Activated naive CD8-positive, alpha-beta T cell treated with anti-CD3 and anti-CD28 coated beads, Interleukin-2, amount 50 U/mL, for 24 hours (primary cell): ENCODE data around the gene POPDC2.

ENCODE experiments used
- ATAC-seq: fragments of 150-1000 bp; cut with Tn5 transposase; one replicate; pipeline ENCODE4 v1.10.0; 2021
- DNase-seq: peaks from one replicate; pipeline ENCODE4 v3.0.0; 2021
- H3K27ac Mint-ChIP-seq: one replicate; pipeline ENCODE4 v1.8.0; 2021; ENCODE audit warnings: mild to moderate bottlenecking, mixed read lengths
- H3K27me3 Mint-ChIP-seq: one replicate; pipeline ENCODE4 v1.8.0; 2021; ENCODE audit warnings: mixed read lengths
- H3K36me3 Mint-ChIP-seq: one replicate; pipeline ENCODE4 v1.8.0; 2021; ENCODE audit warnings: low read depth, mixed read lengths
- H3K4me1 Mint-ChIP-seq: one replicate; pipeline ENCODE4 v1.8.0; 2021; ENCODE audit warnings: mixed read lengths
- H3K4me3 Mint-ChIP-seq: one replicate; pipeline ENCODE4 v1.8.0; 2021; ENCODE audit warnings: mild to moderate bottlenecking, moderate library complexity, mixed read lengths
- H3K9me3 Mint-ChIP-seq: one replicate; pipeline ENCODE4 v1.8.0; 2021; ENCODE audit warnings: mixed read lengths

The POPDC2 gene

GRCh38 chr3:119658994-119659393, 1.4 kb downstream of the POPDC2 start:
- H3K4me1 Mint-ChIP-seq: no peaks in the 10 kb centered on the region
- ATAC-seq: no peak

DNA sequence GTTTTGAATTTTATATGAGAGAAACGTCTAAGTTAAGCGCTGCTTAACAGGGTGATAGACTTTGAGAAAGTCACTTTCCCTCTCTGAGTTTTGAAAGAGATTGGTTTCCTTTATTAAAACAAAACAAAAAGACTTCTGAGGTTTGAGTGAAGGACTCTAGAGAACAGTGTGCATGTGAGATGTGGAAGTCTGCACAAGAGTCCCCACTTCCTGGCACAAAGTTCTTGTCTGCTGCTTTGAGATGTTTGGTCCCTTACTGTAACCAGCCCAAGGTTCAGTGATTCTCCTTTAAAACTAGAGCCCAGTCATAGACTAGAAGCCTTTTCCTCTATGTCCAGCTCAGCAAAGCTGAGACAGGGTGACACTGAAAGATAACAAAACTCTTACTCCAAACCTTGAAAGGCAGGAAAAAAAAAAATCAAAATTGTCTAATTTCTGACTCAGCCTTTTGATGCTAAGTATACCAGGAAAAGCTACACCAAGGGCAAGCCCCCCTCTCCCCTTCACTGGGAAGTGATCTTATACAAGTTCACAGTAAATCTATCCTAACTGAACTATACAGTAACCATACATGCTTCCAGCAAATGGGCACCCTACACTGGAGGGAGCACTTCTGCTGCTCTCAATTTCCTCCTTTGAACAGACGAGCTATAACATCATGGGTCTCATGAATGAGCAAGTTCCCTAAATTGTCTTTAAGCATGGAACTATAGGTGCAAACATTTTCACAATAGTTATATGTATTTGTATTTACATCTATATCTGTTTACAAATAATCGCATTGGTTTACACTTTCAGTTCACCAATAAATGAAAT, 2.3 kb downstream of the POPDC2 start:
- no peak overlapping the region for H3K27ac Mint-ChIP-seq
- ATAC-seq (no peak), DNase-seq (no peak)
- H3K4me1 Mint-ChIP-seq: no peaks in the 10 kb centered on the region
- H3K4me3 Mint-ChIP-seq: no peak overlapping the region
- peaks cover 2% of the 10 kb centered on the region for H3K36me3 Mint-ChIP-seq
- H3K27me3 Mint-ChIP-seq: no peaks in the 10 kb centered on the region
- no peaks in the 10 kb centered on the region for H3K9me3 Mint-ChIP-seq

More at GRCh38 chr3:119658994-119659393, 1.4 kb downstream of the POPDC2 start:
- H3K36me3 Mint-ChIP-seq: no peaks in the 10 kb centered on the region
- no peaks in the 10 kb centered on the region for H3K9me3 Mint-ChIP-seq
- DNase-seq: no peak
- no peaks in the 10 kb centered on the region for H3K27me3 Mint-ChIP-seq
- H3K27ac Mint-ChIP-seq: no peak overlapping the region
- H3K4me3 Mint-ChIP-seq: no peak overlapping the region

GRCh38 chr3:119653876-119654275, 6.5 kb downstream of the POPDC2 start:
- Mint-ChIP-seq H3K4me3 (no peak overlapping the region), H3K36me3 (peaks cover 8% of the 10 kb centered on the region), H3K27ac (no peak overlapping the region), H3K4me1 (no peaks in the 10 kb centered on the region), H3K9me3 (no peaks in the 10 kb centered on the region), H3K27me3 (no peaks in the 10 kb centered on the region)
- DNase-seq: no peak
- no peak for ATAC-seq

DNA sequence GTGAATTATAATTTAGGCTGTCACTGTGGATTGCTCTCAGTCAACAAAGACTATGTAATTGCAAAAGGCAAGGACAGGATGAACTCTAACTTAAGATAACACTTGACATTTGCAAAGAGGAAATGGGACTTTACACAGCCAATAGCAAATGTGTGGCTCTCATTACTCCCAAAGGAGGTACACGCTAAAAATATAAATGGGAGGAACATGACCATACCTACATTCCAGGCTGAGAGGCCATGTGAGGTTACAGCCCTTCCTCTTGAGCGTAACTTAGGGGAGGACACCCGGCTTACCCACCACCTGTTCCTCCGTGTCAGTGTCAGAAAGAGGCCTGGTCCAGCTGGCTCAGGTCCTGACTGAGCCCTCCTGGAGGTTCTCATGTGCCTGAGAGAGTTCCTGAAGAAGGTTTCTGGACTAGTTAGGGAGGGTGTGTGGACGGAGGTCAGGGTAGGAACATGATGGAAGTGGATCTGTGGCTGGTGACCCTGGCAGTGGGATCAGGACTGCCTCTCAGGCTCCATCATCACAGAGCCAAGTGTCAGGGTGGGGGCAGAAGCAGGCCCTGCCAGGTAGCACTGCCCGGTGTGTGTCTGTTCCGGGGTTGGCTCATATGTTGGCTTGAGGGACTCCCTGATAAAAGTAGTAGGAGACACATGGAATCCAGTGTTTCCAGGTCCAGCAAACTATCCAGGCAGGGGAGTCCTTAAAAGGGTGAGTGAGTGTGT, 7.9 kb downstream of the POPDC2 start:
- no peak for ATAC-seq

GRCh38 chr3:119649761-119650160, 10.6 kb downstream of the POPDC2 start:
- H3K4me1 Mint-ChIP-seq: no peaks in the 10 kb centered on the region
- H3K9me3 Mint-ChIP-seq: no peaks in the 10 kb centered on the region
- no peaks in the 10 kb centered on the region for H3K27me3 Mint-ChIP-seq
- no peak overlapping the region for H3K4me3 Mint-ChIP-seq
- H3K27ac Mint-ChIP-seq: no peak overlapping the region
- ATAC-seq (no peak), DNase-seq (no peak)
- H3K36me3 Mint-ChIP-seq: peaks cover 20% of the 10 kb centered on the region

More for the DNA sequence above, 7.9 kb downstream of the POPDC2 start:
- Mint-ChIP-seq H3K9me3 (no peaks in the 10 kb centered on the region), H3K27me3 (no peaks in the 10 kb centered on the region), H3K4me3 (no peak overlapping the region), H3K27ac (no peak overlapping the region), H3K36me3 (peaks cover 11% of the 10 kb centered on the region), H3K4me1 (no peaks in the 10 kb centered on the region)
- no peak for DNase-seq

DNA sequence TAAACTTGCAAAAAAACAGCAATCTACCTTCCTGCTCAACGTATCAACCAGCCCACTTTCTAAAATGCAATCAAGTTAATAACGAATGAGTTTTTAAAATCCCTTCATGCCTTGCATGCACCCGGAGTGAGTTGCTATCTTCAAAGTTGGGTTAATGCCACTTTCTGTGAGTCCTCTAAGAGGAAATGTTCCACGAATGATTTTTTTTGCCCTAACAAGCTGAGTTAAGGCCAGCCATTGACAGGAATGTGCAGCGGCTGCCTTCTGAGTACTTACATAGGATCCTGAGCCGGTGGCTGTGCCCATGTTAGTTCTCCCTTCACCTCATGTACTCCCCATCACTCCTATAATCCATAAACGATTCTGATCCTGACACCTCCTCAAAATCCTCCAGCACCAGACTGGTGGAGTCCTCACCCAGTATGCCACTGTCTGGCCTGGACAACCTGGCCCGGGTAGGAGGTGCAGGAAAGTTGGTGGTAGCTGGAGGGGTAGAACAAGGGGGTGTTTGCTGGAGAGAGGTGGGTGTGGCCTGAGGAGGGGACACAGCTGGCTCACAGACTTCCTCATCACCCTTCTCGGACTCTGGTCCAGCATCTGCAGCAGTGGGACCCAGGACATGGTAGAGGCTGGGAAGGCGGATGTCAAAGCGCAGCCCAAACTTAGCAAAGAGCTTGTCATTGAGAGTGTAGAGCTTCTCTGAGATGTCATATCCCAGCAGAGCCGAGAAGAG, 12.4 kb downstream of the POPDC2 start:
- H3K27me3 Mint-ChIP-seq: no peaks in the 10 kb centered on the region
- H3K27ac Mint-ChIP-seq: no peak overlapping the region
- H3K4me1 Mint-ChIP-seq: peaks cover 12% of the 10 kb centered on the region
- H3K9me3 Mint-ChIP-seq: no peaks in the 10 kb centered on the region
- ATAC-seq (no peak), DNase-seq (no peak)
- no peak overlapping the region for H3K4me3 Mint-ChIP-seq
- peaks cover 17% of the 10 kb centered on the region for H3K36me3 Mint-ChIP-seq

GRCh38 chr3:119647171-119647570, 13.2 kb downstream of the POPDC2 start:
- Mint-ChIP-seq H3K9me3 (no peaks in the 10 kb centered on the region), H3K4me1 (peaks cover 20% of the 10 kb centered on the region), H3K27me3 (no peaks in the 10 kb centered on the region), H3K4me3 (no peak overlapping the region), H3K36me3 (peaks cover 12% of the 10 kb centered on the region), H3K27ac (no peak overlapping the region)
- ATAC-seq (no peak), DNase-seq (no peak)

GRCh38 chr3:119645813-119646212, 14.6 kb downstream of the POPDC2 start:
- no peaks in the 10 kb centered on the region for H3K27me3 Mint-ChIP-seq
- no peak overlapping the region for H3K27ac Mint-ChIP-seq
- H3K4me3 Mint-ChIP-seq: no peak overlapping the region
- H3K36me3 Mint-ChIP-seq: peaks cover 16% of the 10 kb centered on the region
- no peaks in the 10 kb centered on the region for H3K9me3 Mint-ChIP-seq
- no peak for ATAC-seq
- no peak for DNase-seq
- peaks cover 20% of the 10 kb centered on the region for H3K4me1 Mint-ChIP-seq

- peaks cover 5% of the 10 kb centered on the region for H3K9me3 Mint-ChIP-seq
- H3K27me3 Mint-ChIP-seq: no peaks in the 10 kb centered on the region
- DNase-seq (no peak), ATAC-seq (no peak)
- peaks cover 21% of the 10 kb centered on the region for H3K36me3 Mint-ChIP-seq
- H3K27ac Mint-ChIP-seq: no peak overlapping the region
- no peak overlapping the region for H3K4me3 Mint-ChIP-seq
- H3K4me1 Mint-ChIP-seq: peaks cover 29% of the 10 kb centered on the region
These were observed 15.9 kb downstream of the POPDC2 start for GRCh38 chr3:119644481-119644880.

DNA sequence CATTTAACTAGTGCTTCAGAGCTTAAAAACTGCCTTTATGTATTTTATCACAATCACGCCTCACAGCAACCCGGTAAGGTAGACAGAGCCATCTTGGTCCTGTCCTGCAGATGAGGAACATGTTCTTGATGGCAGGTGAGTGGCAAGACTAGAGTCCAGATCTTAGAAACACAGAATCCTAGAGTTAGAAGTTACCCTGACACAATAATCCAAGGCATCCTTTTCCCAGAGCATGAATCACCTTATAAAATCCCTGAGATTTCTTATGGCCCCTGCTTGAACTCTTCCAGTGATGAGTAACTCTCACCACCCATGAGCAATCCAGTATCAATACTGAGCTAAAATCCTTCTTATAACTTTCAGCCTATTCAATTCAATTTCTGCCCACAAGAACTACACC, 16.9 kb downstream of the POPDC2 start:
- Mint-ChIP-seq H3K4me1 (peaks cover 38% of the 10 kb centered on the region), H3K27ac (no peak overlapping the region), H3K9me3 (peaks cover 5% of the 10 kb centered on the region), H3K4me3 (no peak overlapping the region), H3K36me3 (peaks cover 24% of the 10 kb centered on the region), H3K27me3 (no peaks in the 10 kb centered on the region)
- ATAC-seq (no peak), DNase-seq (no peak)

DNA sequence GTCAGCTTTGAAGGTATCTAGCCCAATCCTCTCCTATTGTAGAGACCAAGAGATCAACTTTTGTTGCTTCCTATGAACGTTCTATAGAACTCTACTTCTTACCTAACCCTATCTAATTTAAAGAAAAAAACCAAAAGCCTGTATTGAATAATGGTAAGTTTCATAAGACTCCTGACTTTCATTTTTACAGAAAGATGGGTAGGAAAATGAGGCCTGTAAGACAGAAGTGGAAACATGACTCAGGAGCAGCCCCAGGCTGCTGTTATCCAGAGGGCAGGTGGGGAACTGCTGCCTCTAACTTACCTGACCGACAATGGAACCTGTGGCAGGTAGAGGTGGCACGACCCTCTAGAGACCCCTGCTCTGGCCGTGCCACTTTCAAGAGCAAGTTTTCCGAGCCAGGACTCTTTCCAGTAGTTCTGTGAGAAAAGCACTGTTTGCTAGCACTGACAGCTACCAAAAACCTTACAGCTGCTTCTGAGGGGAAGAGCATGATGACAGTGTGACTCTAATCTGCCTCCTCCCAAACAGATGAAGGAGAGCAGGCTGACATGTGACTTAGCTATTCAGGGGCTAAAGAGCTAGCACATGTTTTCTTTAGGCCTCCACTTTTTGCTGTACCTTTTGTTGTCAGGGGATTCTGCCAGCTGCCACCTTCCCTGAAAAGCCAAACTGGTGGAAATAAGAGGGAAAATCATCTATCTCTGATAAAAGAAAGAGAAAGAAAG, 17.5 kb downstream of the POPDC2 start:
- no peak for DNase-seq
- Mint-ChIP-seq H3K4me3 (no peak overlapping the region), H3K36me3 (peaks cover 22% of the 10 kb centered on the region), H3K27ac (no peak overlapping the region), H3K9me3 (peaks cover 6% of the 10 kb centered on the region), H3K4me1 (peaks cover 44% of the 10 kb centered on the region), H3K27me3 (no peaks in the 10 kb centered on the region)
- ATAC-seq: no peak

DNA sequence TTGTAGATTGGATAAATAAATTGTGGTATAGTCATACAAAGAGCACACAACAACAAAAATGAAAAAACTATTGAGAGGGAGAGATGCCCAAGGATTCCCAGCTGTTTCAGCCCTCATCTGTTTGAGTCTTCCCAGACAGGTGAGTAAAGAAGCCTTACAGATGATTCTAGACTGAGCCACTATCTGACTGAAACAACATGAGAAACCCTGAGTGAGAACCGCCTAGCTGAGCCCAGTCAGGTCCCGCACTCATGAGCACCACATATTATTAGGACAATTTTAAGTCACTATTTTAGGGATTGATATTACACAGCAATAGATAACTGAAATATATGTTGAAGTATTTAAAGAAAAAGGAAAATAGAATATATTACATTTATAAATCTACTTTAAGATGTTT, 19.0 kb downstream of the POPDC2 start:
- no peak for ATAC-seq
- DNase-seq: no peak

DNA sequence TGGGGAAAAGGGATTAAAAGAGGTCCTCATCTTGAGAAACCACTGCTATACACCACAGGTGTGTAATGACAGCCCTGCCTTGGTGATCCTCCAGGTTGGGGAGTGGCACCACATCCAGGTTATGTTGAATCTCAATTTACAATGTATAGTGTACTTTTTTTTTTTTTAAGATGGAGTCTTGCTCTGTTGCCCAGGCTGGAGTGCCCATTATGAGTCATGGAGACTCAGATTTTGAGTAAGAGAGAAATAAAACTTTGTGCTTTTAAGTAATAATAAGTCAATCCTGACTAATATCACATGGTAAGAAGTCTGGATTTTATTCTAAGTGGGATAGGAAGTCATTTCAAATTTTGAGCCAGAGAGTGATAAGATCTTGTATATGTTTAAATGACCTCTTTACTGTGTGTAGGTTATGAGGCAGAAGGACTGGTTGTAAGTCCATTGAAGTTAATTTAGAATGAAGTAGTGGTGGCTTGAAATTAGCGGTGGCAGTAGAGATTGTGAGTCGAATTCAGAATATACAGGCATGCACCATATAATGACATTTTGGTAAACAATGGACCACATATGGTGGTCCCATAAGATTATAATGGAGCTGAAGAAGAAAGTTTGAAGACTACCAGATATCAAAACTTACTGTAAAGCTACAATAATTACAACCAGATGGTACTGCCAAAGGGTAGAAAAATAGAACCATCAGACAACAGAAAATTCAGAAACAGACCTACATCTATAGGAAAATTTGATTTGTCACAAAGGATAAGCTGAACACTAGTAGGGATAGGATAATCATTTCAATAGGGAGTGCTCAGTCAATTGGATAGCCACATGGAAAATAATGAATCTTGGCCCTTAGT, 20.7 kb downstream of the POPDC2 start:
- peak; percentile 1 for ATAC-seq
- no peak for DNase-seq
- H3K36me3 Mint-ChIP-seq: peaks cover 14% of the 10 kb centered on the region
- peaks cover 52% of the 10 kb centered on the region for H3K4me1 Mint-ChIP-seq
- H3K9me3 Mint-ChIP-seq: peaks cover 9% of the 10 kb centered on the region
- peak overlapping the region; percentile 89 for H3K27ac Mint-ChIP-seq
- no peak overlapping the region for H3K4me3 Mint-ChIP-seq
- H3K27me3 Mint-ChIP-seq: no peaks in the 10 kb centered on the region

More for the DNA sequence above, 19.0 kb downstream of the POPDC2 start:
- peaks cover 52% of the 10 kb centered on the region for H3K4me1 Mint-ChIP-seq
- no peak overlapping the region for H3K27ac Mint-ChIP-seq
- H3K27me3 Mint-ChIP-seq: no peaks in the 10 kb centered on the region
- peaks cover 15% of the 10 kb centered on the region for H3K36me3 Mint-ChIP-seq
- H3K9me3 Mint-ChIP-seq: peaks cover 9% of the 10 kb centered on the region
- no peak overlapping the region for H3K4me3 Mint-ChIP-seq
